HepG2 (cell line): ENCODE measurements around the gene RRBP1. TPM values are rescaled to one million over a fixed set of nuclear protein-coding genes. Genes with fewer than 3 reads are reported as not detected.

ENCODE experiments used
- ATF6 ChIP-seq: sonication (generic); formaldehyde crosslinking; conservative IDR thresholded peaks from 2 replicates; pipeline ENCODE4 v1.4.0; 2020; ENCODE audit warnings: missing genetic modification reagents
- ETS1 ChIP-seq: sonication (generic); formaldehyde crosslinking; IDR thresholded peaks from 2 replicates; pipeline ENCODE4 v1.4.0; 2020; ENCODE audit warnings: missing genetic modification reagents
- HES4 ChIP-seq: sonication (generic); formaldehyde crosslinking; IDR thresholded peaks from 2 replicates; pipeline ENCODE4 v1.9.0; 2021; ENCODE audit warnings: mild to moderate bottlenecking, missing genetic modification reagents, borderline replicate concordance
- KDM5B ChIP-seq: sonication (generic); formaldehyde crosslinking; IDR thresholded peaks from 2 replicates; pipeline ENCODE4 v1.4.0; 2020; ENCODE audit warnings: missing genetic modification reagents, mild to moderate bottlenecking, borderline replicate concordance
- KDM6A ChIP-seq: IDR thresholded peaks from 2 replicates; pipeline ENCODE4 v1.6.1; 2016; ENCODE audit warnings: low read depth
- MAZ ChIP-seq, 2 experiments: sonication (generic) in 1 of 2; formaldehyde crosslinking in 1 of 2; IDR thresholded peaks; 2 replicates each; pipeline versions ENCODE4 v1.5.0 to v1.6.1; 2012 to 2020; ENCODE audit warnings: low read depth in 2 of 2, mild to moderate bottlenecking in 2 of 2, borderline replicate concordance in 1 of 2, improper control_type of control experiment in 1 of 2, low read length in 1 of 2, missing genetic modification reagents in 1 of 2, moderate library complexity in 1 of 2
- NCOA5 ChIP-seq: sonication (generic); formaldehyde crosslinking; IDR thresholded peaks from 2 replicates; pipeline ENCODE4 v1.4.0; 2020; ENCODE audit warnings: missing genetic modification reagents
- PHF21A ChIP-seq: sonication (generic); formaldehyde crosslinking; IDR thresholded peaks from 2 replicates; pipeline ENCODE4 v1.5.0; 2020; ENCODE audit warnings: mild to moderate bottlenecking, missing genetic modification reagents
- SP140L ChIP-seq: sonication (generic); formaldehyde crosslinking; IDR thresholded peaks from 2 replicates; pipeline ENCODE4 v1.4.0; 2020; ENCODE audit warnings: missing genetic modification reagents, borderline replicate concordance
- TERF1 ChIP-seq: sonication (generic); formaldehyde crosslinking; IDR thresholded peaks from 2 replicates; pipeline ENCODE4 v1.8.0; 2022; ENCODE audit warnings: mild to moderate bottlenecking, missing genetic modification reagents, moderate library complexity
- ZNF343 ChIP-seq: sonication (generic); formaldehyde crosslinking; IDR thresholded peaks from 2 replicates; pipeline ENCODE4 v1.4.0; 2020; ENCODE audit warnings: mild to moderate bottlenecking, missing genetic modification reagents
- ZNF713 ChIP-seq: sonication (generic); formaldehyde crosslinking; IDR thresholded peaks from 2 replicates; pipeline ENCODE4 v1.4.0; 2020; ENCODE audit warnings: mild to moderate bottlenecking, missing genetic modification reagents
- ZNF792 ChIP-seq: IDR thresholded peaks from 2 replicates; pipeline ENCODE4 v1.6.1; 2016
- polyA plus RNA-seq, 8 experiments: library from polyadenylated mRNA; depleted of rRNA in 3 of 8; stranded (reverse) in 7 of 8; unstranded in 1 of 8; fragments of >200 nt; fragmentation: Illumina TruSeq in 4 of 8; extraction: Trizol in 4 of 8; gene quantifications; 2 replicates each; pipeline versions ENCODE4 v1.2.1 to v1.2.3, GENCODE V29; 2011 to 2016; ENCODE audit warnings: low read depth in 4 of 8, missing spikeins in 1 of 8, mixed read lengths in 1 of 8; ENCODE audit not compliant: insufficient read depth in 1 of 8
- total RNA-seq, 5 experiments: library from RNA; depleted of rRNA; stranded (reverse); fragments of >200 nt; fragmentation: Illumina TruSeq; extraction: Trizol; gene quantifications; 2 replicates each; pipeline ENCODE4 v1.2.3, GENCODE V29; 2016; ENCODE audit warnings: low read depth in 1 of 5
- TF ChIP-seq, protein P1 (sequence below): sonication (generic); formaldehyde crosslinking; IDR thresholded peaks from 2 replicates; pipeline ENCODE4 v1.4.0; 2020; ENCODE audit warnings: missing genetic modification reagents, borderline replicate concordance
- TF ChIP-seq, protein P2 (sequence below): sonication (generic); formaldehyde crosslinking; IDR thresholded peaks from 2 replicates; pipeline ENCODE4 v1.4.0; 2020; ENCODE audit warnings: missing genetic modification reagents
- TF ChIP-seq, protein P3 (sequence below): IDR thresholded peaks from 2 replicates; pipeline ENCODE4 v1.6.1; 2016; ENCODE audit warnings: mild to moderate bottlenecking, missing biosample characterization, missing genetic modification reagents
- TF ChIP-seq, protein P4 (sequence below): sonication (generic); formaldehyde crosslinking; IDR thresholded peaks from 2 replicates; pipeline ENCODE4 v1.8.0; 2023; ENCODE audit warnings: mild to moderate bottlenecking, missing genetic modification reagents

RRBP1 gene
- total and polyA plus RNA-seq, 2 of the 13 experiments (the other 11 are each of a cell fraction or from before 2014, with no cell fraction given) = 150 to 222 TPM

DNA sequence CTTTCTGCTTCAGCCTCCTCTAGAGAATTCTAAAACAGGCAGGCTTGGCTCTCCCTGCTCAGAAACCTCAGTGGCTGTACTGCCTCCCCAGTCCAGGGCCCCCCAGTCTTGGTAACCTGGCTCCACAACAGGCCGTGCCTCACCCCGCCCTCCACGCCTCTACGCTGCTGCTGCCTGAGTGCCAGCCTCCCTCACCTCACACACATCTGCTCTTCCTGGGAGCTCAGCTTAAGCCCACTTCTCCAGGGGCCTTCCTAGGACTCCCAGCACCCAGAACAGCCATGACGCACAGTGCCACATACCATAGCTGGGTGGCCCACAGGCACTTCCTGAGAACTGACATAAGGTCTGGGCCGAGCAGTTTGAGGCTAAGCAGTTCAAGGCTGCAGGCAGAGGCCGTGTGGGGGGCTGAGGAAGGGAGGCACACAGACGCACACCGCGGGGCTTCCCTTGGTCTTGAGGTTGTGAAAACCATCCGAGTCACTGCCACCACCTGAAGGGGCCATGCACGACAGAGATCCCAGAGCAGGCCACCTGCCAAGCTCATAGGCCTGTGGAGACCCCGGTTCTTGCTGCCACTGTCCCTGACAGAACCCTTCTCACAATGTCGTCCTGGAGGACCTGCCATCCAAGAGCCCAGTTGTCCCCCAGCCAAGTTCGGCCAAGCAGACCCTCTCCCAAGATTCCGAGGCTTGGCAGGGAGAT, 69.6 kb downstream of the RRBP1 start (continued):
- TF ChIP-seq ETS1 (CRISPR knock-in tag) = no peak
- TF ChIP-seq, protein P1, sequence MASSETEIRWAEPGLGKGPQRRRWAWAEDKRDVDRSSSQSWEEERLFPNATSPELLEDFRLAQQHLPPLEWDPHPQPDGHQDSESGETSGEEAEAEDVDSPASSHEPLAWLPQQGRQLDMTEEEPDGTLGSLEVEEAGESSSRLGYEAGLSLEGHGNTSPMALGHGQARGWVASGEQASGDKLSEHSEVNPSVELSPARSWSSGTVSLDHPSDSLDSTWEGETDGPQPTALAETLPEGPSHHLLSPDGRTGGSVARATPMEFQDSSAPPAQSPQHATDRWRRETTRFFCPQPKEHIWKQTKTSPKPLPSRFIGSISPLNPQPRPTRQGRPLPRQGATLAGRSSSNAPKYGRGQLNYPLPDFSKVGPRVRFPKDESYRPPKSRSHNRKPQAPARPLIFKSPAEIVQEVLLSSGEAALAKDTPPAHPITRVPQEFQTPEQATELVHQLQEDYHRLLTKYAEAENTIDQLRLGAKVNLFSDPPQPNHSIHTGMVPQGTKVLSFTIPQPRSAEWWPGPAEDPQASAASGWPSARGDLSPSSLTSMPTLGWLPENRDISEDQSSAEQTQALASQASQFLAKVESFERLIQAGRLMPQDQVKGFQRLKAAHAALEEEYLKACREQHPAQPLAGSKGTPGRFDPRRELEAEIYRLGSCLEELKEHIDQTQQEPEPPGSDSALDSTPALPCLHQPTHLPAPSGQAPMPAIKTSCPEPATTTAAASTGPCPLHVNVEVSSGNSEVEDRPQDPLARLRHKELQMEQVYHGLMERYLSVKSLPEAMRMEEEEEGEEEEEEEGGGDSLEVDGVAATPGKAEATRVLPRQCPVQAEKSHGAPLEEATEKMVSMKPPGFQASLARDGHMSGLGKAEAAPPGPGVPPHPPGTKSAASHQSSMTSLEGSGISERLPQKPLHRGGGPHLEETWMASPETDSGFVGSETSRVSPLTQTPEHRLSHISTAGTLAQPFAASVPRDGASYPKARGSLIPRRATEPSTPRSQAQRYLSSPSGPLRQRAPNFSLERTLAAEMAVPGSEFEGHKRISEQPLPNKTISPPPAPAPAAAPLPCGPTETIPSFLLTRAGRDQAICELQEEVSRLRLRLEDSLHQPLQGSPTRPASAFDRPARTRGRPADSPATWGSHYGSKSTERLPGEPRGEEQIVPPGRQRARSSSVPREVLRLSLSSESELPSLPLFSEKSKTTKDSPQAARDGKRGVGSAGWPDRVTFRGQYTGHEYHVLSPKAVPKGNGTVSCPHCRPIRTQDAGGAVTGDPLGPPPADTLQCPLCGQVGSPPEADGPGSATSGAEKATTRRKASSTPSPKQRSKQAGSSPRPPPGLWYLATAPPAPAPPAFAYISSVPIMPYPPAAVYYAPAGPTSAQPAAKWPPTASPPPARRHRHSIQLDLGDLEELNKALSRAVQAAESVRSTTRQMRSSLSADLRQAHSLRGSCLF (CRISPR knock-in tag) = no peak
- no peak for TF ChIP-seq ATF6 (CRISPR knock-in tag)
- TF ChIP-seq KDM6A (CRISPR knock-in tag) = no peak
- no peak for TF ChIP-seq ZNF713 (CRISPR knock-in tag)
- TF ChIP-seq, protein P2, sequence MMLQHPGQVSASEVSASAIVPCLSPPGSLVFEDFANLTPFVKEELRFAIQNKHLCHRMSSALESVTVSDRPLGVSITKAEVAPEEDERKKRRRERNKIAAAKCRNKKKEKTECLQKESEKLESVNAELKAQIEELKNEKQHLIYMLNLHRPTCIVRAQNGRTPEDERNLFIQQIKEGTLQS (CRISPR knock-in tag) = no peak
- TF ChIP-seq, protein P3, sequence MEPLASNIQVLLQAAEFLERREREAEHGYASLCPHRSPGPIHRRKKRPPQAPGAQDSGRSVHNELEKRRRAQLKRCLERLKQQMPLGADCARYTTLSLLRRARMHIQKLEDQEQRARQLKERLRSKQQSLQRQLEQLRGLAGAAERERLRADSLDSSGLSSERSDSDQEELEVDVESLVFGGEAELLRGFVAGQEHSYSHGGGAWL (CRISPR knock-in tag) = no peak
- no peak for TF ChIP-seq TERF1
- TF ChIP-seq PHF21A (CRISPR knock-in tag) = no peak
- TF ChIP-seq SP140L (CRISPR knock-in tag) = no peak
- TF ChIP-seq MAZ (IDR thresholded peaks at IDR 0.05; ENCODE audit: borderline replicate concordance, low read depth, low read length) = no peak
- no peak; the same call in none of the 2 replicates for TF ChIP-seq MAZ (CRISPR knock-in tag; IDR thresholded peaks at IDR 0.05; ENCODE audit: low read depth)
- TF ChIP-seq HES4 (CRISPR knock-in tag) = no peak
- no peak for TF ChIP-seq ZNF792
- TF ChIP-seq KDM5B (CRISPR knock-in tag) = peak; percentile 30; the same call in 1 of the 2 replicates
- TF ChIP-seq ZNF343 (CRISPR knock-in tag) = no peak
- peak; percentile 51; the same call in 1 of the 2 replicates for TF ChIP-seq NCOA5
- TF ChIP-seq, protein P4, sequence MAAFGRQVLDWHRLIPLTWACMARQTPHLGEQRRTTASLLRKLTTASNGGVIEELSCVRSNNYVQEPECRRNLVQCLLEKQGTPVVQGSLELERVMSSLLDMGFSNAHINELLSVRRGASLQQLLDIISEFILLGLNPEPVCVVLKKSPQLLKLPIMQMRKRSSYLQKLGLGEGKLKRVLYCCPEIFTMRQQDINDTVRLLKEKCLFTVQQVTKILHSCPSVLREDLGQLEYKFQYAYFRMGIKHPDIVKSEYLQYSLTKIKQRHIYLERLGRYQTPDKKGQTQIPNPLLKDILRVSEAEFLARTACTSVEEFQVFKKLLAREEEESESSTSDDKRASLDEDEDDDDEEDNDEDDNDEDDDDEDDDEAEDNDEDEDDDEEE (CRISPR knock-in tag) = peak; percentile 64; the same call in 1 of the 2 replicates
